ENCODE results near the gene TFIP11.

DNA sequence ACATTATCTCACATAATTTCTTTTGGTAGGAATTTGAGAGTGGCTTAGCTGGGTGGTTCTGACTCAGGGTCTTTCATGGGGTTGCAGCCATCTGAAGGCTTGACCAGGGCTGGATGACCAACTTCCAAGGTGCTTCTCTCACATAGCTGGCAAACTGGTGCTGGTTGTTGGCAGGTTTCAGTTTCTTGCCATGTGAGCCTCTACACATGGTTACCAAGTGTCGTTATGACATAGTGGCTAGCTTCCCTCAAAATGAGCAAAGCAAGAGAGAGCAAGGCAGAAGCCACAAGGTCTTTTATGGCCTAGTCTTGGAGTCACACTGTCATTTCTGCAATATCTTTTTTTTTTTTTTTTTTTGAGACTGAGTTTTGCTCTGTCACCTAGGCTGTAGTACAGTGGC lies 4.2 kb upstream of the TFIP11 start:
- no peak for TF ChIP-seq CTCF (IDR thresholded peaks at IDR 0.05)
- no peak for TF ChIP-seq POLR2A (IDR thresholded peaks at IDR 0.05)
